HUDEP-2 (cell line): ENCODE data around the gene ESPN.

Experiments used
- DNase-seq, 76 experiments: peaks; one replicate each; lab custom pipeline; 2025; ENCODE audit not compliant: unreplicated experiment in 76 of 76; lab: John Stamatoyannopoulos, UW

The ESPN gene

DNA sequence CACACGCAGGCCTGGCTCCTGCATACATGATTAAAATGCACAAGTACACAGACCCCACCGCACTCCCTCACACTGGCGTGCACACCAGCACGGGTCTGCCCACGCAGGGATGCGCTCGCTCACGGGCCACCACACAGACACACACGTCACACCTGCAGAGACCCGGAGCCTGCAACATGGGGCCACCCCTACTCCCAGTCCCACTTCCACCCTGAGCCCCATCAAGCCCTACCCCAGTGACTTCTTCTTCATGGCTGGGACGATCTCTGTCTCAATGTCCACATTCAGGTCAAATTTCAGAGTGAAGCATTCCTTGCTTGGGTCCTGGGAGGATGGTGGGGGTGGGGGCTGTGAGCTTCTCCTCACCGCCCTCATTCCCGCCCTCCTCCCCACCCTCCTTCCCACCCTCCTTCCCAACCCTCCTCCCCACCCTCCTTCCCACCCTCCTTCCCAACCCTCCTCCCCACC lies 50.3 kb downstream of the ESPN start:
- DNase-seq: no peak

DNA sequence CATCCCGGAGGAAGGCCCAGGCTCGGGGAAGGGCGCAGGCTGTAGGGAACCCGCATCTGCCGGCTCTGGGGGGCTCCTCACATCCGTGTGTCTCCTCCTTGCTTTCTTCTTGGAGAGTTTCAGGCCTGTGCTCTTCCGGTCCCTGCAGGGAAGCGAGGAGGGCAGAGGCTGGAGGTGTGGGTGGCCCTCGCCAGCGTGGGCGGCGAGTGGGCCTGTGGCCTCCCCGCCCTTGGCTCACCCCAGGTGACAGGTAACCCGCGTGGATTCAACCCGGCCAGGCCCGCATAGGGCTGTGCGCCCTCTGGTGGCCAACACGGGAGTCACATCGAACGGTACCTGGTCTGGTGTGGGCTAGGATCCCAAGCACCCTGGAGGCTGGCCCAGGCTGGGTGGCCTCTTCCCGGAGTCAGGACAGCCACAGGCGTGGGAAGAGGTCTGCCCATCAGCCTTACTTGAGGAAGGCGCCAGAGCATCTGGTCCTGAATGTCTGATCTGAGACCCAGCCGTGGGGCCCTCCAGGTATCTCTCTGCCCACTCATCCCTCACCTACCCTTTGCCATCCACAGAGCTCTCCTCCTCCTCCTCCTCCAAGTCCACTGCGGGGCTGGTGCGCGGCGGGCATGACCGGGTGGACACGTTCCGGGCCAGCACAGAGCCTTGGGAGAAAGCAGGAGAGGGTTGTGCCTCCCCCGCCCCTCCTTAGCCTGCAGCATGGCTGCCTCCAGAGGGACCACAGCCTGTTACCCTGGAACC lies 51.0 kb downstream of the ESPN start:
- peak in 41 of 76 experiments; percentile 12 to 59 (median 28) for DNase-seq

DNA sequence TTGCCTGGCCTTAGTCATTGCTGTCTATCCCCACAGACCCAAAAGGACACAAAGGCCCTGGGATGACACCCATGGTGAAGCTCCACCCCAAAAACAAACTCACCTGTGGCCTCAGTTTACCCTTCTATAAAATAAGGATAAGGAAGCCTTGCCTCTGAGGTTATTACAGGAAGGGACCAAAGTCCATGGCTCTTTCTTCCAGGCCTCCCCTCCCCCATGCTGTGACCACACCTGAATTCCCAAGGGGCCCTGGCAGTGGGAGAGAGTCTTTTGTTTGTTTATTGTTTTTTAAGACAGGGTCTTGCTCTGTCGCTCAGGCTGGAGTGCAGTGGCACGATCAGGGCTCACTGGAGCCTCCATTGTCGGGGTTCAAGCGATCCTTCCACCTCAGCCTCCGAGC lies 51.9 kb downstream of the ESPN start:
- DNase-seq: no peak

DNA sequence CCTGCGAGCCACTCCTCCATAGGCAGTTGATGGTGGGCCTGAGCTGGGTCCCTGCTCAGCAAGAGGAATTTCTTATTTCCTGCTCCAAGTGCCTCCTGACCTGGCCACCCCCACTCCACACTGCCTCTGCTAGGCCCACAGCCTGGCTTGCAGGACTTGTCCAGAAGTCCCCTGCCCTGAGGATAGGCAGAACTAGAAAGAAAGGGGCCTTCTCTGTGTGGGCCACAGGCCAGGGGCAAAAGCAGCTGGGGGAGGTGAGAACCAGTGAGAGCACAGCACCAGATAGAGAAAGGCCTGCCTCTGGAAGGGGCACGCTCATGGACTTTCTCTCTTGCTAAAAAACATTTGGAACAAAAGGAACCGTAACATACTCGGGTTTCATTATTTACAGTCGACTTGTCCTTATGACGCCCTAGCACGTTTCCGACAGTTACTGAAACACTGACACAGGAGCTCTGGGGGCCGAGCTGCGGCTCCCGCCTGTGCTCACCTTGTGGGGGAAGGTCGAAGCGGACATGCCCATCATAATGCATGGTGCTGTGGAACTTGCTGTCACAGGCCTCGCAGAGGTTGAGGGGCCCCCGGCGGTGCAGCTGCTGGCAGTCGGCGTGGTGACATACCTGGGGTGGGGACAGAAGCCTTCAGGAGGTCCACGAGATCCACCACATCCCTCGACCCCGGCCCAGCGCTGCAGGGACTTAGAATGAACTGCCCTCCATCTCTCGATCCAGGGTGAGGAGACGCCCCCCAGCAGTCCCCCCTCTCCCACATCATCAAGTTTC lies 52.7 kb downstream of the ESPN start:
- DNase-seq: no peak

DNA sequence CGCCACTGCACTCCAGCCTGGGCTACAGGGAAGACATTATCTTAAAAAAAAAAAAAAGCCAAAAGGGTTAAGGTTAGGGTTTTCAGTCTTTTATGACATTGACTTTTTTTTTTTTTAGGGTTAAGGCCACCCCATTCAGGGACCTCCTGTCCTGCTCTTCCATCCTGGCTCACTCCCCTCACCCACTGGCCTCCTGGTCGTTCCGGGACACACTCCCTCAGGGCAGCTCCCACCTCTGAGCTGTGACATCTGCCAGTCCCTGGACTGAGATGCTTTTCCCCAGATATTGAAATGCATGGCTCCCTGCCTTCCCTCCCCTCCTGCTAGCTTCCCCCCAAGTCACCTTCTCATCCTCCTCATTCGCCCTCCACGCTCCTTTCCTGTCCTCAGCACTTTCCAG lies 57.2 kb downstream of the ESPN start:
- DNase-seq: no peak

DNA sequence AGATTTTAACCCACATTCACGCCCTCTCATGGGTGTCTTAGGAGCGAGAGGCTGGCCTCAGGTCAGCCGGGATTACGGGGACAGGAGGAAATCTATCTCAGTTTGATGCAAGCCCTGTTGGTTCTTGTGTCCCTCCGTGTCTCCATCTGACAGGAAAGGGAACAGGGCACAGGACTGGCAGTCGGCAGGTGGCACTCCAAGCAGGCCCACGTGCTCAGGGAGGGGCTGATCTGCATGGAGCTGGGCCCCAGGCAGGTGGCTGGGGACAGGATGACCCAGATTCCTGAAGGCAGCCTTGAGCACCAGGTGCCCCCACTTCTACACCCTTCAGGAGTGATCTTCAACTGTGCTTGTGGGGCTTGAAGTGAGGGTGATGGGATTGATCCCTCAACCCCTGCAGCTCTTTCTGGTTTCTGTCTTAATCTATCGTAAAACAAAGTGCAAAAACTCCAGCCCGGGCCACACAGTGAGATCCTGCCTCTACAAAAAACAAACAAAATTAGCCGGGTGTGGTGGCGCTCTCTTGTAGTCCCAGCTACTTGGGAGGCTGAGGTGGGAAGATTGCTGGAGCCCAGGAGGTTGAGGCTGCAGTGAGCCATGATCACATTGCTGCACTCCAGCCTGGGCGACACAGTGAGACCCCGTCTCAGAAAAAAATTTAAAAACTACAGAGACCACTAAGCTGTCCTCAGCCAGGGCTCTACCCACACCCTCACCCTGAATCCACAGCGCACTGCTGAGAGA lies 58.6 kb downstream of the ESPN start:
- no peak for DNase-seq

DNA sequence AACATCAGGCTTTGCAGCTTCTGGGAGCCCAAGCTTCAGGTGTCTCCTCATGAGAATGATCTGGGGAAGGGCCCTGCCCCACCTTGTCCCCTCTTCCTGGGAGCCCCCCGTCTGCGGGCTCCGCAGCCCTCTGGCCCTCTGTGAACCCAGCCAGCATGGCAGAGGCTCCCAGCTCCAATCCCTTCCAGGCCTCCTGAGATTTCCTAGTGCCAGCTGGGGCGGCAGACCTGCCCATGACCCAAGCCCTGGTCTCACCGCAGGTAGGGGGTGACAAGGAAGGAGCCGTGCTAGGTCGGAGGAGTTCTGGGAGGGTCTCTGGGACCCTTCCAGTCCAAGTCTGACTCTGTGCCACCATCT lies 59.2 kb downstream of the ESPN start:
- DNase-seq: no peak

DNA sequence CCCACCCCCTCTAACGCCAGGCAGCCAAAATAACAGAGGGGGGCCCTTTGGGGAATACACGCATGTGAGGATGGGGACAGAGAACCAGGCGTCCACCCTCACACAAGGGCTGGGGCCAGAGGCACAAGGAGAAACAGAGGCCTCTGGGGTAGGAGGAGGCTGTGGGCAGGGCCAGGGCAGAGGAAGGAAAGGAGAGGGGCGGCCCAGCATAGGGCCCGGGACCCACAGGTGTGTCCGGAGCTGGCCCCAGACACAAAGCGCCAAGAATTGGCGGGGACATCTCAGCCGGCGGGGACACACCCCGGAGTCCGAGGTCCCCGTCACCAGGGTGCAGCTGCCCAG lies 60.2 kb downstream of the ESPN start:
- DNase-seq: no peak

DNA sequence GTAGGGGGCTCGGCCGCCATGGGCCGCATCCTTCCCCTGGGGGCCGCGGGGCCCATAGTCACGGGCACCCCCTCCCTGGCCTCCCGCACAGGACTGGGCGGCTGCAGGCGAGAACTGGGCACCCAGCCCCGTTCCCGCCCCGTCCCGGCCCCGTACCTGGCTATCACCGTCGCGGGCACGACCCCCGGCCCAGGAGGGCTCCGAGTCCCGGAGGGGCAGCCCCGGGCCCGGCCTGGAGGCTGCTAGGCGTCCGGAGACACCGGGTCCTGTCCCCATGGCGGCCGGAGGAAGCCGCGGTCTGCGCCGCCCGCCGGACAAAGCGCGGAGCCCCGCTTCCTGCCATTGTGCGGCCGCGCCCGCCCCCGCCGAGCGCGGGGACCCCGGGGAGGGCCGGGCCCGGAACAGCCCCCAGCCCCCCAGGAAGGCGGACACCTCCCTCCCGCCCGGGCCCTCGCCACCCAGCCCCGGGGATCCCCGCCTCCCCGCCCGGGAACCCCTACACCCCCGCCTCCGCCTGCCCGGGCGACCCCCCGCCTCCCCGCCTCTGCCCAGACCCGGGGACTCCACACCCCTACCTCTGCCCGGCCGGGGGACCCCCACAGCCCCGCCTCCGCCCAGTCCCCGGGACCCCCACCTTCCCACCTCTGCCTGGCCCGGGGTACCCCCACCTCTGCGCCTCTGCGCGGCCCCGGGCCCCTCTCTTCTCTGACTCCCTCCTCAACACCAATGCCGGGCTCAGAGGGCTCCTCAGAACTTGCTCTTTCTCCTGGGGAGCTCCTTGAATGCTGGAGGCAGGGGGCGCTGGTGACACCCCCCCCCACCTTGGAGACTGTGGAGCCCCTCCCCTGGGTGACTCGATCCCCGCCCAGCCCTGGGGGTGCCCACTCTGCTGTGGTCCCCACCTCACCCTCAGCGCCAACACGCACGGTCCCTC lies 60.9 kb downstream of the ESPN start:
- no peak for DNase-seq

DNA sequence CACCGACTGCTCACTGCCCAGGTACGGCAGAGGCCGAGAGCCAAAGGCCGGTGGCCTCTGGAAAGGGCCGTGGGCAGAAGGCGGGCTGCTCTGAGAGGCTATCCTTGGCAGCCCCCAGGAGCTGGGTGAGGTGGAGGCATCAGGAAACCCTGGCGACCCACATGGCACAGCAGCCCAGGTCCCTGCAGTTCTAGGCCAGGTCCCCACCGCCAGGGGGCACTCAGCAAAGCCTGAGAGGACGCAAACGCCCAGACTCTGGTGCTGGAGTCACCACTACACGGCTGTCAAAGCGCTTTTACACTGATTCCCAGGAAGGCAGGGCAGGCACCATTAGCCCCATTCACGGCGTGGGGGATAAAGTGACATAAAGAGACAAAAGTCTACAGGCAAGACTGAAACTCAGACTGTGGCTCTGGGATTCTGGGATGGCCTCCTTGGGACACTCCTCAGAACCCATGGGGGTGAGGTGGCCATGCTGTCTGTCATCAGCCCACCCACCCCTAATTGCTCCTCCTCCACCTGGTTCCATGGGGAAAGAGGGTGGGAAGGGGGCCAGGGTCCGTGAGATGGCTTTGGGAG lies 61.9 kb downstream of the ESPN start:
- peak in 72 of 76 experiments; percentile 14 to 88 (median 71) for DNase-seq

DNA sequence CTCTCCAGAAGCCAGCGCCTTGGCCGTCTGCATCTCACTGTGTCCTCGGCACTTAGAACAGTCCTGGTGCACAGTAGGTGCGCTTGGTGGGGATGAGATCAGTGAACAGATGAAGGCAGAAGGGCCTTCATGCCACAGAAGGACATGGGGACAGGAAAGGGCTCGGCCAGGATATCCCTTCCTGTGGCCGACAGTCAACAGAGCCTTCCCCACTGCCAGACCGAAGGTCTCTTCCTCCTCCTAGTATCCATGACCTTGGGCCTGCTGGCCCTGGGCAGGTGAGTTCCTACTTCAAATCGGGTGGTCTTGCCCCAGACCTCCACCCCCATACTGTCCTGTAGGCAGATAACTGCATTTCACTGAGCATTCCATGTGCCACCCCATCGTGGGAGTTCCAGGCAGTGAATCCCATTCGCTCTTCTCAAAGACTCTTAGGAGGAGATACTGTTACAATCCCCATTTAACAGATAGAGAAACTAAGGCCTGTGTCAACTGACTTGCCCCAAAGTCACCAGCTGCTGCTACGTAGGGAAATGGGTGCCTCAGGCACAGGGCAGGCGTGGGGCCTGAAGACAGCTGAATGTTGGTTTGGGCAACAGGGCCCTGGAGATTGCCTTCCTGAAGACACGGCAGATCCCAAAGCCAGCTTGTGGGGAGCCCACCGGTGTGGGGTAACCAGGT lies 63.4 kb downstream of the ESPN start:
- no peak for DNase-seq

DNA sequence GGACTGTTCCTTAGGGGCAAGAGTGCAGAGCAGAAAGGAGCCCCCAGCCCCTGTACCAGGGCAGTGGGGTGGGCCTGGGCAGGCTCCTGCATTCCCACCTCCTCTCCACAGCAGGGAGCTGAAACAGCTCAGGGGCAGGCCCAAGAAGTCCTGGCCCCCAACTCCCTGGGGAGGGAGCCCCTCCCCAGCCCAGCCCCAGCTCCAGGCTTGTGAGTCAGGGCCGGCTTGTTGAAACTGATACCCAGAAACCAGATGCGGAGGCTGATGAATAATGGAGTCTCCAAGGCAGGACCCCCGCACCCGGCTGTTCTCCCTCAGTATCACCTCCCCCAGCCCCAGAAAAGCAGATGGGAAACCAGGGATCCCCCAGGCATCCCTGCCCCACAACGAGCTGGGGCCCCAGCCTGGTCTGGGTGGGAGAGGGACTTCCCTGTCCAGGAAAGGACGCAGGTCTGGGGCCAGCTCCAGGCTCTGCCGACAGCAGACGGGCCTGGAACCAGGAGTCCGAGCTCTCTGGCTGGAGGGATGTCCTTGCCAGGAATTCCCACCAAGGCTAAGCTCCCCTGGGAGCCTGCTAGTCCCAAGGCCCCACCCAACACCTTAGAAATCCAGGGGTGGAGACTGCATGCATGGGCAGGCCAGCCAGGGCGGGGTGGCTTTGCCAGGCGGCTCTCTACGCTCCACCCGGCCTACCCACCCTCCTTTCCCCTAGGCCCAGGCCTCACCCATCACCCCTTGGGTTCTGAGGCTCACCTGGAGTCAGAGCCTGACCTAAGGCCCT lies 64.2 kb downstream of the ESPN start:
- peak in 1 of 76 experiments; percentile 26 for DNase-seq

DNA sequence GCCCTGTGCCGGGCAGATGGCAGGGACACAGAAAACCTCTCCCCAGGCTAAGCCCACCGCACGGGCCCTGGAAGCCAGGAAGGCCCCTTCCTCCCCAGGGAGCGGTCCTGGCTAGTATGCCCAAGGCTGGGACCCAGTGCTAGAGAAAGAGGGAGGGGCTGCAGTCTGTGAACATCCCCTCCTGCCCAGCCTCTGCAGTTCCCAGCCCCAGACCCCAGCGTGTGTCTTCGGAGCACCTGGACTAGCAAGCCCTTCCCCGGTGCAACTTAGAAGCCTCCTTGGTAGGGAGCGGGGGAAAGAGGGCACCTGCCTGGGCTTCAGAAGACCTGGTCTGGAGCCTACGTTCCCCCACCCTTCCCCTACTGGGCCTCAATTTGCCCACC lies 64.8 kb downstream of the ESPN start:
- DNase-seq: no peak

DNA sequence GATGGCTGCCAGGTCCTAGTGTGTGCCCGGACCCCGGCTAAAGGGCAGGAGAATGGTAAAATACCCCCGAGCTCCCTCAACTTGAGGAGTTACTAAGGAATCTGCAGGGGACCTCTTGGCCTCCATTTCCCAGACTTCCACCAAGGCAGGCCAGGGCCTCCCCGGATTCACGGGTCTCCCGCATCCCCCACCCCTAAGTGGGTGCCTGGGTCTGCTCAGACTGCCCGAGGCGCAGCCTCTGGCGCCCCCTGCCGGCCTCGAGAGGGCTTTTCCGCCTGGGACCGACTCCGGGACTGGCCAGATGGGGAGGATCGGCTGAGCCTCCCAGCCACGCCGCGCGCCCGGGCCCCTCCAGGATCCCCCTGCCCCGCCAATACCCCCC lies 65.2 kb downstream of the ESPN start:
- DNase-seq: peak in 66 of 76 experiments; percentile 6 to 81 (median 56)

DNA sequence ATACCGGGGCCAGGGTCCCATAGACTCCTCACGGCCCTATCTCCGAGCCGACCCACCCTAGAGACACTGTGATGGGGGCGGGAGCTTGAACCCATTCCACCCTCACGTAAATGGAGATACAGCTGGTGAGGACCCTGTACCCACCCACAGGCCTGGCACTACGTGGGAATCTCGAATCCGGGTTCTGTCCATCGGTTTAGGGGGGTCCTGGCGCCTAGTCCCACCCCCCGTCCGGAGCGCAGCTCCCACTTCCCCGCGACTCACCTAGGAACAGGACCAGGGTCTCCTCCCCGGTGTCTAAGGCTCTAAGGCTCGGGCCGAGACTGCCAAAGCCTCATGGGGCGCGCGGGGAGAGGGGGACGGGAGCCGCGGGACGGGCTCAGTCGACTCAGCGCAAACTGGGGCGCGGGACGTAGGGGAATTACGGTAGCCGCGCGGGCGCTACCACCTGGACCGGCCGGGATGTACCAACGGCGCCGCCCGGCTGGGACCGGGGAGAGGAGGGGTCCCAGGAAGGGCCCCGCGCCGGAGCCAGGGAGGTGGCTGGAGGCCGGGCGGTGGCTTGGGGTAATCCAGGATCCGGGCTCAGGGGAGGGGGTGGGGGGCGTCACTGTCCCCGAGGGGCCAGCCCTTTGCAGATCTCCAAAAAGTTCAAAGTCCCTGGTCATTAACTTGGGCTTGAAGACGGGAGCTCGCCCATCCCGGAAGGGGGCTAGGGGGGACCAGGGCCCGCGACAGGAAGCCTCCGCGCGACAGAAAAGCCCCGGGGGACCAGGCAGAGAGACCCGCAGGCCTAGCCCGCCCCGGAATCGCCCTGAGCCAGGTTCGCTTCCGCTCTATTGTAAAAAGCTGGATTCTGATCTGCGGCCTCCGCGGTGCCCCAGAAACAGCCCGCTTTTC lies 65.9 kb downstream of the ESPN start:
- DNase-seq: peak in 50 of 76 experiments; percentile 5 to 76 (median 38)

DNA sequence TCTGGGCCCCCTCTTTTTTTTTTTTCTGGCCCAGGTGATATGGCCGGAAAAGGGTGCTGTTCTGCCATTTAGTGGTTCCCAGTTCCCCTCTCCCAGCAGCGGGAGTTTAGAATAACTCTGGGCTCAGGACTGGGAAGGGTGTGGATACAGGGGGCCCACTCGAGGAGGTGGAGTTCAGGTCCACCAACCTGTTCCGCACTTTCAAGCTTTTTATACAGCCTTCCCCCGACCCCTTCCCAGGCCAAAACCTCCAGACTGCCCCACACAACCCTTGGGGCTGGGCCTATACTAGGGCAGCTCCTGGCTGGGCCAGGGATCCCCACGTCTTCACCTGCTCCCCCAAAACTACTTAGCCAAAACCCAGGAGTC lies 66.5 kb downstream of the ESPN start:
- DNase-seq: no peak

DNA sequence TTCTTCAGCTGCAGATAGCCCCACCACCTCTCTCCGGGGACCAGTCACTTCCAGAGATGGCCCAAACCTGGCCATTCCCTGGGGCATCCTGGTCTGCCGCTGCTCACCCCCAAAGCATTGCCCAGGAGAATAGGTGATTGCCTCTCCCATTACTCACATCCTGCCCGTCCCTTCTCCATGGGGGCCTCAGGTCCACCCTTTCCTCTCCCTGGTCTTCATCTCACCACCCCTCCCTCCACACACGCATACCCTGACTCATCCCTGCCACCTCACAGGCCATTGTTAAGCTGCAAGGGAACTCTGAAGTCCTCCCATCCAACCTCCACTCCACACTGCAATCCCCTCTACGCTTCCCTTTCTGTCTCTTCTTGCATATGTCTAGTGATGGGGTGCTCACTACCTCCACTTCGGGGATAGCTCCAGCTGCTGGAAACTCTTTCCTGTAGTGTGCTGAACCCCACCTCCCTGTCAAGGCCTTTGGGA lies 66.9 kb downstream of the ESPN start, which contains the start of gene PLEKHG5:
PLEKHG5 (minus strand) TSS at position 188 of the 483 bp plus-strand sequence. CDS start 14,096 bp downstream, outside the sequence.
- no peak for DNase-seq
